ENCODE data around the gene TSPEAR. TPM values are rescaled to one million over a fixed set of nuclear protein-coding genes. Genes with fewer than 3 reads are reported as not detected.

The TSPEAR gene
- polyA plus RNA-seq, 1 experiment = not detected

DNA sequence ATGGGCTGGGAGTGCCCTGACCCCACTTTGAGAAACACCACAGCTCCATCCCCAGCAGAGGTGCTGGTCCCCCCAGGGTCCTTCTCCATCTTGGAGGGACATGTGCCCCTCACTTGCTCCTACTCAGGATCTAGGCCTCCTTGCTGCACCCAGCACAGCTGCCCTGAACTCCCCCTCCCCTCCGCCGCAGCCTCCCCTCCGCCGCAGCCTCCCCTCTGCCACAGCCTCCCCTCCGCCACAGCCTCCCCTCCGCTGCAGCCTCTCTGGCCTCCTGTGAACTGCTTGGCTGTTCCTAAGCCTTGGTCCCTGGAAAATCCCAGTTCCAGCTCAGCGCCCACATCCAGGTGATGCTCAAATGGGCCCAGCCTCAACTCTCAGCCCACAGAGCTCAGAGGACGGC, 15.9 kb upstream of the TSPEAR start:
- CTCF ChIA-PET = no interaction called here
- POLR2A ChIA-PET = no interaction called here
- H3K4me3 ChIP-seq (ENCODE audit: low read depth, low read length) = no peak overlapping the region
- H3K27me3 ChIP-seq (ENCODE audit: control insufficient read depth, insufficient read depth, low read length) = peaks cover 13% of the 10 kb centered on the region
- no peaks in the 10 kb centered on the region for H3K36me3 ChIP-seq (ENCODE audit: control insufficient read depth, insufficient read depth, low read length)
- TF ChIP-seq, protein P1, sequence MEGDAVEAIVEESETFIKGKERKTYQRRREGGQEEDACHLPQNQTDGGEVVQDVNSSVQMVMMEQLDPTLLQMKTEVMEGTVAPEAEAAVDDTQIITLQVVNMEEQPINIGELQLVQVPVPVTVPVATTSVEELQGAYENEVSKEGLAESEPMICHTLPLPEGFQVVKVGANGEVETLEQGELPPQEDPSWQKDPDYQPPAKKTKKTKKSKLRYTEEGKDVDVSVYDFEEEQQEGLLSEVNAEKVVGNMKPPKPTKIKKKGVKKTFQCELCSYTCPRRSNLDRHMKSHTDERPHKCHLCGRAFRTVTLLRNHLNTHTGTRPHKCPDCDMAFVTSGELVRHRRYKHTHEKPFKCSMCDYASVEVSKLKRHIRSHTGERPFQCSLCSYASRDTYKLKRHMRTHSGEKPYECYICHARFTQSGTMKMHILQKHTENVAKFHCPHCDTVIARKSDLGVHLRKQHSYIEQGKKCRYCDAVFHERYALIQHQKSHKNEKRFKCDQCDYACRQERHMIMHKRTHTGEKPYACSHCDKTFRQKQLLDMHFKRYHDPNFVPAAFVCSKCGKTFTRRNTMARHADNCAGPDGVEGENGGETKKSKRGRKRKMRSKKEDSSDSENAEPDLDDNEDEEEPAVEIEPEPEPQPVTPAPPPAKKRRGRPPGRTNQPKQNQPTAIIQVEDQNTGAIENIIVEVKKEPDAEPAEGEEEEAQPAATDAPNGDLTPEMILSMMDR (IDR thresholded peaks at IDR 0.05; ENCODE audit: insufficient read depth, low read depth, low read length) = no peak
- no peak for DNase-seq (ENCODE audit: low read depth)

GRCh38 chr21:44726826-44727225, 15.5 kb upstream of the TSPEAR start:
- POLR2A ChIA-PET = no interaction called here

GRCh38 chr21:44724926-44725325, 13.6 kb upstream of the TSPEAR start:
- Histone ChIP-seq H3K36me3 (ENCODE audit: control insufficient read depth, insufficient read depth, low read length) (no peaks in the 10 kb centered on the region), H3K27me3 (ENCODE audit: control insufficient read depth, insufficient read depth, low read length) (peaks cover 10% of the 10 kb centered on the region), H3K4me3 (ENCODE audit: low read depth, low read length) (no peak overlapping the region)
- TF ChIP-seq, protein P1 (IDR thresholded peaks at IDR 0.05; ENCODE audit: insufficient read depth, low read depth, low read length) = no peak
- ChIA-PET POLR2A (no interaction called here), CTCF (no interaction called here)
- DNase-seq (ENCODE audit: low read depth) = no peak

More at GRCh38 chr21:44726826-44727225, 15.5 kb upstream of the TSPEAR start:
- TF ChIP-seq, protein P1 (IDR thresholded peaks at IDR 0.05; ENCODE audit: insufficient read depth, low read depth, low read length) = no peak
- CTCF ChIA-PET = no interaction called here
- DNase-seq (ENCODE audit: low read depth) = no peak
- Histone ChIP-seq H3K27me3 (ENCODE audit: control insufficient read depth, insufficient read depth, low read length) (peaks cover 13% of the 10 kb centered on the region), H3K36me3 (ENCODE audit: control insufficient read depth, insufficient read depth, low read length) (no peaks in the 10 kb centered on the region), H3K4me3 (ENCODE audit: low read depth, low read length) (no peak overlapping the region)

GRCh38 chr21:44724196-44724595, 12.8 kb upstream of the TSPEAR start:
- POLR2A ChIA-PET = no interaction called here
- no peak for DNase-seq (ENCODE audit: low read depth)

DNA sequence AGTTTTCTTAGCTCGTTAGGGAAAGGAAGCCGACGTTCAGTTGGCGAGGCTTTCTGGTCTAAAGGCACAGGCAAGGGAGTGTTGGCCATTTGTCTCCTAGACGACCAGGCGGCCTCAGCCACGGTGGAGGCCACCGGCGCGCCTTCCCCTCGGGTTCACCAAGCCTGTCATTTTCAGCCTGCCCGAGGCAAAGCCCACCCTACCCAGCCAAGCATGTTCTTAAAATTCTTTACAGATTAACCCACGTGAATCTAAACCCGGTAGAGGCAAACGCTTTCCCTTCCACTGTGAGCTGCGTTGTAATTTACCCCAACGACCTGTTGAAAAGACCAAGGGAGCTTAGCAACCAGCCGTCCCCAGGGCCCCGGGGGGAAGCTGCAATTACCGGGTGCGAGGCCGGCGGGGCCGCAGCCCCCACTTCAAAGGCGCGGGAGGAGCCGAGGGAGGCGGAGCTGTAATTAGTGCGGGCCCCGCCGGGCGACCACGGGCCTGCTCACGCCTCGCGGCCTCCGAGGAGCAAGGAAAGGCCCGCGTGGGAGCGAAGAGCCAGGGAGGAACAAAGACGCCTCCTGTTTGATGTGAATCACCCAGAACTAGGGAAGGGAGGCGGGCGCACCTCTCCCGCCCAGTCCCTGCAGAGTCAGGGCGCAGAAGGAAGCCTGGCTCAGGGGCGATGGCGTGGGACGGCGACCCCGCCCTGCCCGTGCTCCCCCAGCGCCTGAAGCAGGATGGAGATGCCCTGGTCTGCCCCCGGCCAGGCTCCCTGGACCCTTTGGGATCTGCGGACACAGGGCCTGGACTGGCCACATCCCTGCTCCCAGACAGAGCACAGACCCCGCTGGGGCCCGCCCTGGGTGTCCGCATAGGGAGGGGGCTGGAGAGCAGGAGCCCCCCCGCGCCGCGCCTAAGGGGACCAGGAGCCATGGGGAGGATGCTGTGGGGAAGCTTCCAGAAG, 12.1 kb upstream of the TSPEAR start:
- no peak for DNase-seq (ENCODE audit: low read depth)
- Histone ChIP-seq H3K36me3 (ENCODE audit: control insufficient read depth, insufficient read depth, low read length) (no peaks in the 10 kb centered on the region), H3K4me3 (ENCODE audit: low read depth, low read length) (no peak overlapping the region), H3K27me3 (ENCODE audit: control insufficient read depth, insufficient read depth, low read length) (peaks cover 12% of the 10 kb centered on the region)
- CTCF ChIA-PET = no interaction called here
- POLR2A ChIA-PET = no interaction called here
- TF ChIP-seq, protein P1 (IDR thresholded peaks at IDR 0.05; ENCODE audit: insufficient read depth, low read depth, low read length) = no peak

More at GRCh38 chr21:44724196-44724595, 12.8 kb upstream of the TSPEAR start:
- H3K4me3 ChIP-seq (ENCODE audit: low read depth, low read length) = no peak overlapping the region
- H3K27me3 ChIP-seq (ENCODE audit: control insufficient read depth, insufficient read depth, low read length) = peaks cover 10% of the 10 kb centered on the region
- CTCF ChIA-PET = no interaction called here
- H3K36me3 ChIP-seq (ENCODE audit: control insufficient read depth, insufficient read depth, low read length) = no peaks in the 10 kb centered on the region
- TF ChIP-seq, protein P1 (IDR thresholded peaks at IDR 0.05; ENCODE audit: insufficient read depth, low read depth, low read length) = no peak

Data from BJ (cell line).